ENCODE results near the gene AKR1C4. TPM values are rescaled to one million over a fixed set of nuclear protein-coding genes. Genes with fewer than 3 reads are reported as not detected.

AKR1C4 gene
- total and polyA plus RNA-seq, 2 of the 8 experiments (the other 6 are each of a cell fraction or from before 2014, with no cell fraction given), result not detected

GRCh38 chr10:5183923-5184322 lies 12.7 kb upstream of the AKR1C4 start:
- no peaks in the 10 kb centered on the region for H4K20me1 ChIP-seq (replicated peaks in 1 of 2; ENCODE audit: control insufficient read depth in 1 of 2, insufficient read depth in 2 of 2, low read length in 2 of 2)
- DNase-seq (ENCODE audit: low read depth in 1 of 2, low spot score in 2 of 2) (no peak), FAIRE-seq (no peak)
- H3K4ac ChIP-seq (replicated peaks; ENCODE audit: insufficient read length, low read depth, low read length), result no peak overlapping the region
- H3K23ac ChIP-seq (ENCODE audit: insufficient read length), result no peak overlapping the region
- TF ChIP-seq SIRT6 (IDR thresholded peaks at IDR 0.05; ENCODE audit: low read length) (no peak), HDAC2 (IDR thresholded peaks at IDR 0.05; ENCODE audit: borderline replicate concordance in 1 of 2, low read depth in 2 of 2, low read length in 2 of 2) (no peak), KDM5A (IDR thresholded peaks at IDR 0.05; ENCODE audit: low read length) (no peak), SIN3A (conservative IDR thresholded peaks at IDR 0.05 in 1 of 2, IDR thresholded peaks at IDR 0.05 in 1 of 2; ENCODE audit: low read depth in 1 of 2, low read length in 2 of 2) (no peak), SP4 (IDR thresholded peaks at IDR 0.05; ENCODE audit: low read length) (no peak), CBX8 (IDR thresholded peaks at IDR 0.05; ENCODE audit: borderline replicate concordance, low read depth, low read length) (no peak)
- no peak overlapping the region for H4K91ac ChIP-seq (replicated peaks; ENCODE audit: insufficient read length, low read length)
- peaks cover 0 to 4% of the 10 kb centered on the region in 2 experiments; a peak in 3 of 4 replicates for H3K9me3 ChIP-seq (ENCODE audit: insufficient read depth in 2 of 2, low read depth in 1 of 2, low read length in 1 of 2)
- no peaks in the 10 kb centered on the region for H3K79me2 ChIP-seq (ENCODE audit: control insufficient read depth in 1 of 2, insufficient read depth in 2 of 2, low read length in 2 of 2)
- H3K27ac ChIP-seq (ENCODE audit: low read depth, low read length), result no peak overlapping the region
- ChIA-PET CTCF (ENCODE audit: partially characterized antibody) (interaction anchor here (1.0 to 1.5 kb wide), 2 partner anchors 94 to 110 kb away, joined by 3 read pairs; no protein-coding TSS in a partner anchor), POLR2A (ENCODE audit: partially characterized antibody) (no interaction called here)
- no peak overlapping the region for H4K8ac ChIP-seq (ENCODE audit: extremely low read depth, insufficient read depth, low read length)
- no peak overlapping the region for H2BK12ac ChIP-seq (ENCODE audit: low read depth, low read length)
- H3K56ac ChIP-seq (replicated peaks; ENCODE audit: insufficient read length, low read depth, low read length), result no peak overlapping the region
- no peak overlapping the region for H2AFZ ChIP-seq (ENCODE audit: low read length)
- no peaks in the 10 kb centered on the region for H3K27me3 ChIP-seq (replicated peaks in 1 of 4; ENCODE audit: control insufficient read depth in 3 of 4, extremely low read depth in 1 of 4, insufficient read depth in 3 of 4, low read length in 3 of 4)
- no peaks in the 10 kb centered on the region for H3K79me1 ChIP-seq (ENCODE audit: low read depth, low read length)
- WGBS, 2 experiments (ENCODE audit: extremely low coverage in 1 of 2, insufficient coverage in 1 of 2, insufficient read length in 1 of 2, insufficient replicate concordance in 2 of 2, low coverage in 1 of 2, low lambda C conversion rate in 2 of 2, missing lambda C conversion rate in 1 of 2), result 96% methylated on average over 2 of the region's 2 CpGs; no CpG with 5 or more reads in 1 of the 2 experiments
- H3K23me2 ChIP-seq (ENCODE audit: low read depth, low read length), result no peaks in the 10 kb centered on the region
- H3K4me2 ChIP-seq (ENCODE audit: insufficient read depth in 1 of 2, low read depth in 2 of 2, low read length in 2 of 2), result no peak overlapping the region
- no peak overlapping the region for H4K5ac ChIP-seq (ENCODE audit: insufficient read length, low read depth, low read length)
- H3K4me3 ChIP-seq (ENCODE audit: extremely low read depth in 1 of 4, insufficient read depth in 2 of 4, low read depth in 3 of 4, low read length in 4 of 4), result no peak overlapping the region
- no peak overlapping the region for H3K14ac ChIP-seq (ENCODE audit: insufficient read length)
- no peak overlapping the region for H2BK5ac ChIP-seq (ENCODE audit: low read depth, low read length)
- no peak overlapping the region for H2BK120ac ChIP-seq (replicated peaks; ENCODE audit: low read depth, low read length)
- no peak overlapping the region for H2AK5ac ChIP-seq (ENCODE audit: low read depth, low read length)
- no peak overlapping the region for H3K18ac ChIP-seq (ENCODE audit: extremely low read depth, low read length)
- no peak overlapping the region for H2BK20ac ChIP-seq (ENCODE audit: low read length)
- H3K36me3 ChIP-seq (ENCODE audit: control insufficient read depth in 2 of 4, insufficient read depth in 4 of 4, low read length in 3 of 4), result no peaks in the 10 kb centered on the region
- H2BK15ac ChIP-seq (ENCODE audit: low read length), result no peak overlapping the region
- no peaks in the 10 kb centered on the region for H3K4me1 ChIP-seq (replicated peaks in 1 of 4; ENCODE audit: control insufficient read depth in 3 of 4, insufficient read depth in 4 of 4, low read length in 3 of 4)
- H3K9ac ChIP-seq (replicated peaks in 1 of 4; ENCODE audit: extremely low read depth in 1 of 4, low read depth in 3 of 4, low read length in 3 of 4), result no peak overlapping the region

Data from H1 (cell line).